Activated T-helper 17 cell treated with anti-CD3 and anti-CD28 coated beads, Interleukin-2, amount 50 U/mL, for 72 hours (primary cell): ENCODE data around the gene TMEM244. TPM values are rescaled to one million over a fixed set of nuclear protein-coding genes. Genes with fewer than 3 reads are reported as not detected.
"Not testable (repeated sequence)": the region's sequence is repeated elsewhere in the genome, so short reads cannot be mapped to it uniquely, and the experiment has no call there.

ENCODE experiments used
- ATAC-seq: fragments of 150-1000 bp; cut with Tn5 transposase; replicated peaks from 2 replicates; pipeline ENCODE4 v1.10.0; 2021; ENCODE audit warnings: mild to moderate bottlenecking, moderate library complexity
- H3K27ac Mint-ChIP-seq: one replicate; pipeline ENCODE4 v1.8.0; 2022; ENCODE audit warnings: mixed read lengths
- H3K27me3 Mint-ChIP-seq: one replicate; pipeline ENCODE4 v1.8.0; 2022; ENCODE audit warnings: mixed read lengths
- H3K36me3 Mint-ChIP-seq: one replicate; pipeline ENCODE4 v1.8.0; 2022; ENCODE audit warnings: low read depth, mild to moderate bottlenecking, mixed read lengths
- H3K4me1 Mint-ChIP-seq: one replicate; pipeline ENCODE4 v1.8.0; 2022; ENCODE audit warnings: mixed read lengths
- H3K4me3 Mint-ChIP-seq: one replicate; pipeline ENCODE4 v1.8.0; 2022; ENCODE audit warnings: mild to moderate bottlenecking, mixed read lengths
- H3K9me3 Mint-ChIP-seq: one replicate; pipeline ENCODE4 v1.8.0; 2022; ENCODE audit warnings: mixed read lengths
- total RNA-seq, 2 donors: library from RNA; stranded (reverse); gene quantifications; one replicate each; pipeline ENCODE4 v1.2.3, GENCODE V29; 2022

Gene TMEM244
- total RNA-seq, 2 donors from 2014 or later = not detected

GRCh38 chr6:129812145-129812777 is 48.9 kb downstream of the TMEM244 start:
- no peak overlapping the region for H3K4me3 Mint-ChIP-seq
- ATAC-seq = no peak
- H3K9me3 Mint-ChIP-seq = peaks cover 16% of the 10 kb centered on the region
- no peaks in the 10 kb centered on the region for H3K36me3 Mint-ChIP-seq
- peaks cover 16% of the 10 kb centered on the region for H3K27me3 Mint-ChIP-seq
- H3K4me1 Mint-ChIP-seq = no peaks in the 10 kb centered on the region
- H3K27ac Mint-ChIP-seq = no peak overlapping the region

GRCh38 chr6:129807141-129807540 is 54.0 kb downstream of the TMEM244 start:
- H3K4me1 Mint-ChIP-seq, H3K36me3 Mint-ChIP-seq, ATAC-seq, H3K4me3 Mint-ChIP-seq, H3K27ac Mint-ChIP-seq, H3K27me3 Mint-ChIP-seq: not testable (repeated sequence)
- peaks cover 16% of the 10 kb centered on the region for H3K9me3 Mint-ChIP-seq

GRCh38 chr6:129802920-129803319 is 58.2 kb downstream of the TMEM244 start:
- not testable (repeated sequence) for ATAC-seq, H3K4me3 Mint-ChIP-seq, H3K27ac Mint-ChIP-seq, H3K36me3 Mint-ChIP-seq, H3K27me3 Mint-ChIP-seq, H3K9me3 Mint-ChIP-seq, H3K4me1 Mint-ChIP-seq

GRCh38 chr6:129801909-129802308 is 59.2 kb downstream of the TMEM244 start:
- H3K4me1 Mint-ChIP-seq = no peaks in the 10 kb centered on the region
- ATAC-seq = no peak
- no peaks in the 10 kb centered on the region for H3K9me3 Mint-ChIP-seq

GRCh38 chr6:129795261-129795660 is 65.9 kb downstream of the TMEM244 start:
- Mint-ChIP-seq H3K4me3 (no peak overlapping the region), H3K9me3 (no peaks in the 10 kb centered on the region), H3K27ac (no peak overlapping the region), H3K4me1 (peaks cover 6% of the 10 kb centered on the region), H3K27me3 (peaks cover 18% of the 10 kb centered on the region), H3K36me3 (no peaks in the 10 kb centered on the region)
- ATAC-seq = no peak

More at GRCh38 chr6:129801909-129802308, 59.2 kb downstream of the TMEM244 start:
- Mint-ChIP-seq H3K36me3 (no peaks in the 10 kb centered on the region), H3K27me3 (peaks cover 4% of the 10 kb centered on the region), H3K27ac (no peak overlapping the region), H3K4me3 (no peak overlapping the region)

GRCh38 chr6:129793447-129793846 is 67.7 kb downstream of the TMEM244 start:
- Mint-ChIP-seq H3K9me3 (no peaks in the 10 kb centered on the region), H3K36me3 (no peaks in the 10 kb centered on the region), H3K27ac (no peak overlapping the region), H3K4me3 (no peak overlapping the region), H3K27me3 (peaks cover 15% of the 10 kb centered on the region), H3K4me1 (peaks cover 6% of the 10 kb centered on the region)
- ATAC-seq = no peak

- no peak for ATAC-seq
- Mint-ChIP-seq H3K4me3 (no peak overlapping the region), H3K9me3 (no peaks in the 10 kb centered on the region), H3K27ac (no peak overlapping the region), H3K27me3 (peaks cover 15% of the 10 kb centered on the region), H3K4me1 (peaks cover 6% of the 10 kb centered on the region), H3K36me3 (no peaks in the 10 kb centered on the region)
Observed at GRCh38 chr6:129792049-129792448, 69.1 kb downstream of the TMEM244 start.

GRCh38 chr6:129790785-129791184 is 70.3 kb downstream of the TMEM244 start:
- H3K4me1 Mint-ChIP-seq = peaks cover 6% of the 10 kb centered on the region
- no peaks in the 10 kb centered on the region for H3K9me3 Mint-ChIP-seq
- ATAC-seq = no peak
- no peak overlapping the region for H3K4me3 Mint-ChIP-seq
- no peak overlapping the region for H3K27ac Mint-ChIP-seq
- no peaks in the 10 kb centered on the region for H3K36me3 Mint-ChIP-seq
- peaks cover 15% of the 10 kb centered on the region for H3K27me3 Mint-ChIP-seq

GRCh38 chr6:129789974-129790373 is 71.1 kb downstream of the TMEM244 start:
- ATAC-seq = no peak
- H3K36me3 Mint-ChIP-seq = no peaks in the 10 kb centered on the region
- peaks cover 12% of the 10 kb centered on the region for H3K27me3 Mint-ChIP-seq
- no peak overlapping the region for H3K4me3 Mint-ChIP-seq
- H3K27ac Mint-ChIP-seq = no peak overlapping the region
- no peaks in the 10 kb centered on the region for H3K9me3 Mint-ChIP-seq
- peaks cover 6% of the 10 kb centered on the region for H3K4me1 Mint-ChIP-seq

- H3K4me3 Mint-ChIP-seq = no peak overlapping the region
- no peak overlapping the region for H3K27ac Mint-ChIP-seq
- no peaks in the 10 kb centered on the region for H3K4me1 Mint-ChIP-seq
- no peaks in the 10 kb centered on the region for H3K9me3 Mint-ChIP-seq
- no peaks in the 10 kb centered on the region for H3K36me3 Mint-ChIP-seq
- no peak for ATAC-seq
- peaks cover 6% of the 10 kb centered on the region for H3K27me3 Mint-ChIP-seq
Observed at GRCh38 chr6:129787816-129788215, 73.3 kb downstream of the TMEM244 start.

GRCh38 chr6:129786548-129786947 is 74.6 kb downstream of the TMEM244 start:
- no peak overlapping the region for H3K4me3 Mint-ChIP-seq
- no peaks in the 10 kb centered on the region for H3K36me3 Mint-ChIP-seq
- H3K4me1 Mint-ChIP-seq = no peaks in the 10 kb centered on the region
- H3K27ac Mint-ChIP-seq = no peak overlapping the region
- H3K27me3 Mint-ChIP-seq = no peaks in the 10 kb centered on the region
- ATAC-seq = no peak
- H3K9me3 Mint-ChIP-seq = no peaks in the 10 kb centered on the region

- H3K27me3 Mint-ChIP-seq = peaks cover 2% of the 10 kb centered on the region
- no peaks in the 10 kb centered on the region for H3K9me3 Mint-ChIP-seq
- ATAC-seq = no peak
- H3K27ac Mint-ChIP-seq = no peak overlapping the region
- H3K4me3 Mint-ChIP-seq = no peak overlapping the region
- no peaks in the 10 kb centered on the region for H3K36me3 Mint-ChIP-seq
- H3K4me1 Mint-ChIP-seq = no peaks in the 10 kb centered on the region
Observed at GRCh38 chr6:129785756-129786135, 75.4 kb downstream of the TMEM244 start.

GRCh38 chr6:129785047-129785755 is 75.9 kb downstream of the TMEM244 start:
- Mint-ChIP-seq H3K9me3 (no peaks in the 10 kb centered on the region), H3K4me1 (no peaks in the 10 kb centered on the region), H3K27me3 (peaks cover 2% of the 10 kb centered on the region), H3K36me3 (no peaks in the 10 kb centered on the region), H3K27ac (no peak overlapping the region), H3K4me3 (no peak overlapping the region)
- ATAC-seq = no peak
